Chondrocyte (in vitro differentiated cells): Measurements from ENCODE around the gene EDNRB. TPM values are rescaled to one million over a fixed set of nuclear protein-coding genes. Genes with fewer than 3 reads are reported as not detected.

Experiments used
- DNase-seq: peaks from one replicate; pipeline ENCODE4 v3.0.0; 2021; ENCODE audit warnings: mixed read lengths, low spot score
- H3K27ac Mint-ChIP-seq: one replicate; pipeline ENCODE4 v1.8.0; 2021; ENCODE audit warnings: mild to moderate bottlenecking, moderate library complexity, mixed read lengths; ENCODE audit not compliant: unreplicated experiment
- H3K27me3 Mint-ChIP-seq: 2 replicates; pipeline ENCODE4 v1.8.0; 2021; ENCODE audit warnings: low read depth, mixed read lengths
- H3K36me3 Mint-ChIP-seq: 2 replicates; pipeline ENCODE4 v1.8.0; 2021; ENCODE audit warnings: low read depth, mixed read lengths
- H3K4me1 Mint-ChIP-seq: 2 replicates; pipeline ENCODE4 v1.8.0; 2021; ENCODE audit warnings: low read depth, mild to moderate bottlenecking, mixed read lengths
- H3K4me3 Mint-ChIP-seq: one replicate; pipeline ENCODE4 v1.8.0; 2021; ENCODE audit warnings: mild to moderate bottlenecking, moderate library complexity, mixed read lengths; ENCODE audit not compliant: unreplicated experiment
- H3K9me3 Mint-ChIP-seq: 2 replicates; pipeline ENCODE4 v1.8.0; 2021; ENCODE audit warnings: low read depth, mixed read lengths
- total RNA-seq: library from RNA; stranded (reverse); gene quantifications from 3 replicates; pipeline ENCODE4 v1.2.1, GENCODE V29; 2021
- TF ChIP-seq, protein P1 (sequence below): fragments of 200-600 bp; sonication (generic); IDR thresholded peaks from 2 replicates; pipeline ENCODE4 v1.5.0; 2021; ENCODE audit warnings: antibody characterized with exemption, mild to moderate bottlenecking, moderate library complexity

The EDNRB gene
- total RNA-seq, 1 donor from 2014 or later = not detected

DNA sequence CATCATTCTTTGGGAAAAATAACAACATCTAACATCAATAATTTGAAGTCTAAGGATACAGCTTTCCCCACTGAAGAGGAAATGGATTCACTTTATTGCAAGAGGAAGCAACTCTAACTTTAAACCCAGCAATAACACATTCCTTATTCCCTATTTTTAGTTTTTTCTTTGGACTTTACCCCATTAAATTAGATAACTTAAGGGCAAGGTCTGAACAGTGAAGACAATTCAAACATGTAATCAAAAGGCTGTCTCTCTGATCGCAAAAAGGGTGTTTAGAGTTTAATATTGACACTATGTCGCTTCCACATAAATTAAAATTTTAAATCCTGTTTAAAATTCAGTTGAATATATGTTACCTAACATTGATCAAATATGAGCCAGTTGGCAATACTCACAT is 10.1 kb downstream of the EDNRB start:
- TF ChIP-seq, protein P1, sequence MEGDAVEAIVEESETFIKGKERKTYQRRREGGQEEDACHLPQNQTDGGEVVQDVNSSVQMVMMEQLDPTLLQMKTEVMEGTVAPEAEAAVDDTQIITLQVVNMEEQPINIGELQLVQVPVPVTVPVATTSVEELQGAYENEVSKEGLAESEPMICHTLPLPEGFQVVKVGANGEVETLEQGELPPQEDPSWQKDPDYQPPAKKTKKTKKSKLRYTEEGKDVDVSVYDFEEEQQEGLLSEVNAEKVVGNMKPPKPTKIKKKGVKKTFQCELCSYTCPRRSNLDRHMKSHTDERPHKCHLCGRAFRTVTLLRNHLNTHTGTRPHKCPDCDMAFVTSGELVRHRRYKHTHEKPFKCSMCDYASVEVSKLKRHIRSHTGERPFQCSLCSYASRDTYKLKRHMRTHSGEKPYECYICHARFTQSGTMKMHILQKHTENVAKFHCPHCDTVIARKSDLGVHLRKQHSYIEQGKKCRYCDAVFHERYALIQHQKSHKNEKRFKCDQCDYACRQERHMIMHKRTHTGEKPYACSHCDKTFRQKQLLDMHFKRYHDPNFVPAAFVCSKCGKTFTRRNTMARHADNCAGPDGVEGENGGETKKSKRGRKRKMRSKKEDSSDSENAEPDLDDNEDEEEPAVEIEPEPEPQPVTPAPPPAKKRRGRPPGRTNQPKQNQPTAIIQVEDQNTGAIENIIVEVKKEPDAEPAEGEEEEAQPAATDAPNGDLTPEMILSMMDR = no peak
- Mint-ChIP-seq H3K9me3 (no peaks in the 10 kb centered on the region), H3K4me1 (no peaks in the 10 kb centered on the region), H3K4me3 (no peak overlapping the region), H3K27ac (no peak overlapping the region), H3K27me3 (no peaks in the 10 kb centered on the region), H3K36me3 (no peaks in the 10 kb centered on the region)
- DNase-seq = no peak

GRCh38 chr13:77907666-77908341 is 10.8 kb downstream of the EDNRB start:
- Mint-ChIP-seq H3K36me3 (no peaks in the 10 kb centered on the region), H3K27ac (no peak overlapping the region), H3K4me3 (no peak overlapping the region), H3K27me3 (peaks cover 1% of the 10 kb centered on the region), H3K4me1 (no peaks in the 10 kb centered on the region), H3K9me3 (peaks cover 2% of the 10 kb centered on the region)
- TF ChIP-seq, protein P1 = no peak
- DNase-seq = no peak

- H3K4me1 Mint-ChIP-seq = no peaks in the 10 kb centered on the region
- no peak for DNase-seq
- peaks cover 6% of the 10 kb centered on the region for H3K27me3 Mint-ChIP-seq
- no peak overlapping the region for H3K27ac Mint-ChIP-seq
- peaks cover 3% of the 10 kb centered on the region for H3K36me3 Mint-ChIP-seq
- no peak overlapping the region for H3K4me3 Mint-ChIP-seq
- TF ChIP-seq, protein P1 = no peak
- H3K9me3 Mint-ChIP-seq = peaks cover 9% of the 10 kb centered on the region
Observed at GRCh38 chr13:77904031-77904430, 14.6 kb downstream of the EDNRB start.

- DNase-seq = no peak
- H3K4me3 Mint-ChIP-seq = no peak overlapping the region
- H3K27ac Mint-ChIP-seq = no peak overlapping the region
- H3K9me3 Mint-ChIP-seq = peaks cover 9% of the 10 kb centered on the region
- peaks cover 3% of the 10 kb centered on the region for H3K36me3 Mint-ChIP-seq
- no peaks in the 10 kb centered on the region for H3K4me1 Mint-ChIP-seq
- TF ChIP-seq, protein P1 = no peak
- peaks cover 6% of the 10 kb centered on the region for H3K27me3 Mint-ChIP-seq
Observed at GRCh38 chr13:77903435-77903834, 15.2 kb downstream of the EDNRB start.

DNA sequence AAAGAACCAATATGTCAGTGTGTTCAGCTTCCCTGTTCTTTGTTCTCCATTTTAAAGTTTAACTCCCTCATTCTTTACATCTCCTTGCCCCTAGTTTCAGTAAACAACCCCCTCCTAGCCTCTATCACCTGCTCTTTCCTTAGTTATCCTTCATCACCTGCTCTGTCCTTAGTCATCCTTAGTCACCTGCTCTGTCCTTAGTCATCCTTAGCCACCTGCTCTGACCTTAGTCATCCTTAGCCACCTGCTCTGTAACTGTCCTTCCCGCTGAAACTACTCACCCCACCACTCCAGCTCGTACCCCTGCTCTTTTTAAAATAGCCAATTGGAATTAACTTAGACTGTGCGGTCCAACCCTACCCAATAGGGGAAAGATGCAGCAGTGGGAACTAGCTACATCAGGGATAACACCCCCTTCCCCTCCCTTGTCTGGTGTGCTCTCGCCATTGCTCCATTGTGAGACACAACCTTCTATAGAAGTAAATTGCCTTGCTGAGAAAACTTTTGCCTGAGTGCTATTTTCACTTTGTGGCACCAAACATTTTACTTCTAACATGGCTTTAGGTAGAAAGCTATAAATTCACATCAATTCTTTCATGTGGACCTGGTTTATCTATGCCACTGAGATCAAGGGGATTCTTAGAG is 16.2 kb downstream of the EDNRB start:
- H3K36me3 Mint-ChIP-seq = peaks cover 3% of the 10 kb centered on the region
- H3K4me1 Mint-ChIP-seq = peaks cover 4% of the 10 kb centered on the region
- TF ChIP-seq, protein P1 = no peak
- H3K27ac Mint-ChIP-seq = no peak overlapping the region
- H3K4me3 Mint-ChIP-seq = no peak overlapping the region
- H3K27me3 Mint-ChIP-seq = peaks cover 6% of the 10 kb centered on the region
- no peak for DNase-seq
- peaks cover 9% of the 10 kb centered on the region for H3K9me3 Mint-ChIP-seq
